Endothelial cell of hepatic sinusoid (primary cell): ENCODE data around the gene HECTD4.
"Not testable (repeated sequence)": the region's sequence is repeated elsewhere in the genome, so short reads cannot be mapped to it uniquely, and the experiment has no call there.

Source experiments
- in situ Hi-C: cut with HindIII; loops from 2 replicates; pipeline ENCODE4 v1.10.0; 2017; ENCODE audit warnings: low sequenced_read_pairs

HECTD4 gene

DNA sequence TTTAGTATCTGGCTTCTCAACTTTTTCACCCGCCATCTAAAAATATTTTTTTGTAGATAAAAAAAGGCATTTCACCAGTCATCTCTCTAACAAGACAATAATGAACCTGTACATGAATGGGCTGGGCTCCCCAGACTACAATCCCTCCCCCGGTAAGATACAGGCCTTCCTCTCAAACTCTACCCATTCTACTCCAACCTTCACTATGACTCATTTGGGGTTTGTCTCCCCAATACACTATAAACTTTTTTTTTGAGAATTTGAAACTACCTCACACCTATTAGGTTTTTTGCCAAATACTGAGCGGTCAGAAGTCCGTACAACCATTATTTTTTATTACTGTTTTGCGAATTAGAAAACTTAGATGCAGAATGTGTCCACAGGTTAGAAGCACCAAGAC, 26.4 kb upstream of the HECTD4 start:
- in situ Hi-C loops, result no loop called here

DNA sequence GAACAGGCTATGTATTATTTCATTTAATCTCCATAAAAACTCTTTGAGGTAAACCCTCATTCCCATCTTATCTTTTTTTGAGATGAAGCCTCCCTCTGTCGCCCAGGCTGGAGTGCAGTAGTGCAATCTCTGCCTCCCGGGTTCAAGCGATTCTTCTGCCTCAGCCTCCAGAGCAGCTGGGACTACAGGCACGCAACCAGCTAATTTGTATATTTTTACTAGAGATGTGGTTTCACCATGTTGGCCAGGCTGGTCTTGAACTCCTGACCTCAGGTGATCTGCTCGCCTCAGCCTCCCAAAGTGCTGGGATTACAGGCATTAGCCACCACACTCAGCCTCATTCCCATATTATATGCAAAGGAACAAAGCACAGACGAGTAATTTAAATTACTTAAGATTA, 25.5 kb upstream of the HECTD4 start:
- in situ Hi-C loops, result not testable (repeated sequence)

DNA sequence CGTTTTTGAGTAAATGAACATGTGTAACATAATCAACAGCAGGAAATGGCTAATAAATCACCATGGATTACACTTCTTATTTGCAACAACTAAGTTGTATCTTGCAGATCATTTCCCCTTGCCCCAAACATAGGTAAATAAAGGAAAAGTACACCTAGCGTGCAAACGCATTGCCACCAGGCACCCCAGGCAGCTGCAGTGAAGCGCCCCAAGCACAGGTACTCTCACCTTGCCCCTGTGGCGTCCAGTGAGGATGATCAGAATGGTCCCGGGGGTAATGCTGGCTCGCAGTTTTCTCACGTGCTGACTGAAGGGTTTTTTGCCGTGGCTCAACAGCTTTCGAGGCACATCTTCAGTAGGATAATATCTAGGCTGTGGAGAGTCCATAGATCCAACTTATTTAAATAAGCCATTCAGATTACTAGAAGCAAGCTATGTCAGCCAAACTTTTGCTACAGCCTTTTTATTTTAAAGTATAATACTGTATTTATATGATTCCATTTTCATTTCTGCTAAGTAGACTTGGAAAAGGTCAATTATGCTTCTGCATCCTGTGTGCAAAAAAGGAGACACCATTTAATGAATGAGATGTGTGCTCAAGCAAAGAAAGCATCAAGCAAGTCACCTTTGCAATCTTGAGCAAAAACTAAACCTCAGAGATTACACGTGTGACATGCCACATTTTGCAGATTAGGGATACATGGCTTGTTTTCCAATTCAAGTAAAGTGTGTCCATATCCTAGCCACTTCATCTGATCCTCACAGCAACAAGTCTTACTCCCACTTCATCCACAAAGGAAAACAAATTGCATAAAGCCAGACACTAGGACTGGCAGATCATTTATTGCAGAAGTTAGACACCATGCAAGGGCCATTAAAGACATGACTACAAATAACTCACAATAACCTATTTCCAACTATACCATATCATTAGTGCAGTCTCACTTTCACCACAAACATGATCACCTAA, 24.6 kb upstream of the HECTD4 start:
- in situ Hi-C loops, result no loop called here

DNA sequence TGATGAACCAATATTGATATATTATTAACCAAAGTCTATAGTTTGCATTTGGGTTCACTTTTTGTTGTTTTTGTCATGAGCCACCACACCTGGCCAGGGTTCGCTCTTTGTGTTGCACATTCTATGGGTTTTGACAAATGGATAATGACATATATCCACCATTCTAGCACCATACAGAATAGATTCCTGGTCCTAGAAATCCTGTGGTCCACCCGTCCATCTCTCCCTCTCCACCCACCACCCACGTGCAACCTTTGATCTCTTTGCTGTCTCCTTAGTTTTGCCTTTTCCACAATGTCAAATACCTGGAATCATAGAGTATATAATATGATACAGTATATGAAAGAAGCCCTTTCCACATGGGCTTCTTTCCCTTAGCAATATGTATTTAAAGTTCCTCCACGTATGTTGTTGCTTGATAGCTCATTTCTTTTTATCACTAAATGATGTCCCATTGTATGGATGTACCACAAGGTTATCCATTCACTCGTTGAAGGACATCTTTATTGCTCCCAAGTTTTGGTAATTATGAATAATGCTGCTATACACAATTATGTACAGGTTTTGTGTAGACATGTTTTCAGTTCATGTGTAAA, 19.8 kb upstream of the HECTD4 start:
- in situ Hi-C loops, result no loop called here

DNA sequence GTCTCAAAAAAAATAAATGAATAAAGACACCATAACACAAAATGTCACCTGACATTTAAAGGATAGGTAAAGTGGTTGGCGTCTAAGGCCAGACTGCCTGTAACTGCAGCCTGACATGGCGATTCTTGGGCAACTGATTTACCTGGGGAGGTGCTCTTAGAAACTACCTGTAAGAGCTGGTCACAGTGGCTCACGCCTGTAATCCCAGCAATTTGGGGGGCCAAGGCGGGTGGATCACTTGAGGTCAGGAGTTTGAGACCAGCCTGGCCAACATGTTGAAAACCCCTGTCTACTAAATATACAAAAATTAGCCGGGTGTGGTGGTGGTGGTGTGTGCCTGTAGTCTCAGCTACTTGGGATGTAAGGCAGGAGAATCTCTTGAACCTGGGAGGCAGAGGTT, 18.8 kb upstream of the HECTD4 start:
- in situ Hi-C loops, result no loop called here

DNA sequence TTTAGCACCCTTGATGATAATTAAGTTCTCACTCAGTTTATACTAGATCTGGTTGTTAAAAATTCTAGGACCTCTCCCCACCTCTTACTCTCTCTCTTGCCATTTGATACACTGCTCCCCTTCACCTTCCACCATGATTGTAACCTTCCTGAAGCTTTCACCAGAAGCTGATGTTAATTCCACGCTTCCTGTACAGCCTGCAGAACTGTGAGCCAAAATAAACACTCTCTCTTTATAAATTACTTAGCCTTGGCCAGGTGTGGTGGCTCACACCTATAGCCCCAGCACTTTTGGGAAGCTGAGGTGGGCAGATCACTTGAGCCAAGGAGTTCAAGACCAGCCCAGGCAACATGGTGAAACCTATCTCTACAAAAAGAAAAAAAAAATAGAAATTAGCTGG, 11.1 kb upstream of the HECTD4 start:
- in situ Hi-C loops, result no loop called here

DNA sequence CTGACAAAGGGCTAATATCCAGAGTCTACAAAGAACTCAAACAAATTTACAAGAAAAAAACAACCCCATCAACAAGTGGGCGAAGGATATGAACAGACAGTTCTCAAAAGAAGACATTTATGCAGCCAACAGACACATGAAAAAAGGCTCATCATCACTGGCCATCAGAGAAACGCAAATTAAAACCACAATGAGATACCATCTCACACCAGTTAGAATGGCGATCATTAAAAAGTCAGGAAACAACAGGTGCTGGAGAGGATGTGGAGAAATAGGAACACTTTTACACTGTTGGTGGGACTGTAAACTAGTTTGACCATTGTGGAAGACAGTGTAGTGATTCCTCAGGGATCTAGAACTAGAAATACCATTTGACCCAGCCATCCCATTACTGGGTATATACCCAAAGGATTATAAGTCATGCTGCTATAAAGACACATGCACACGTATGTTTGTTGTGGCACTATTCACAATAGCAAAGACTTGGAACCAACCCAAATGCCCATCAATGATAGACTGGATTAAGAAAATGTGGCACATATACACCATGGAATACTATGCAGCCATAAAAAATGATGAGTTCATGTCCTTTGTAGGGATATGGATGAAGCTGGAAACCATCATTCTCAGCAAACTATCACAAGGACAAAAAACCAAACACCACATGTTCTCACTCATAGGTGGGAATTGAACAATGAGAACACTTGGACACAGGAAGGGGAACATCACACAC, 7.9 kb upstream of the HECTD4 start:
- in situ Hi-C loops, result not testable (repeated sequence)

DNA sequence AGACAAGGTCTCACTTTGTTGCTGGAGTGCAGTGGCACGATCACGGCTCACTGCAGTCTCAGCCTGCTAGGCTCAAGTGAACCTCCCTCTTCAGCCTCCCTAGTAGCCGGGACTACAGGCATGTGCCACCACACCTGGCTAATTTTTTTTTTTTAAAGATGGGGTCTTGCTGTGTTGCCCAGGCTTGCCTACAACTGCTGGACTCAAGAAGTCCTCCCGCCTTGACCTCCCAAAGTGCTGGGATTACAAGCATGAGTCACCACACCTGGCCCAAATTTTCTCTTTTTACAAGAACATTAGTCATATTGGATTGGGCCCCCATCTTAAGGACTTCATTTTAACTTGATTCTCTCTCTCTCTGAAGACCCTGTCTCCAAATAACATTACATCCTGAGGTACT, 7.0 kb upstream of the HECTD4 start:
- in situ Hi-C loops, result no loop called here

DNA sequence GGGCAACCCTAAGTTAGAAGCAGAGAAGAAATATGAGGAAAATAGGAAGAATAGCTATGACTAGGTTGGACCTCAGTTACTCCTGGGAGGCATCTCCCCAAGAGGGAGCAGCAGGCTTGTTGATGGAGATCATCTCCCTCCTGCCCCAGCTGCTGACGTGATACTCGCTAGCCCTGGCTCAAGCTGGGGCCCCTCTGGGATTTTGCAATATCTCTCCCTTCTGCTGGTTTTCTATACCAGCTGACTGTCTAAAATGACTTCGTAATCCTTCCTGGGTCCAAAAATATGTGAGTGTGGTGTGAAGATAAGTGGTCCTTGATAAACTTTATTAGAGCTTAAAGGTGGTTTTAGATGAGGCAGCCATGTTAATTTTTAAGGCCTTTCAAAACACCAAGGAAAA, 4.5 kb upstream of the HECTD4 start:
- in situ Hi-C loops, result no loop called here

DNA sequence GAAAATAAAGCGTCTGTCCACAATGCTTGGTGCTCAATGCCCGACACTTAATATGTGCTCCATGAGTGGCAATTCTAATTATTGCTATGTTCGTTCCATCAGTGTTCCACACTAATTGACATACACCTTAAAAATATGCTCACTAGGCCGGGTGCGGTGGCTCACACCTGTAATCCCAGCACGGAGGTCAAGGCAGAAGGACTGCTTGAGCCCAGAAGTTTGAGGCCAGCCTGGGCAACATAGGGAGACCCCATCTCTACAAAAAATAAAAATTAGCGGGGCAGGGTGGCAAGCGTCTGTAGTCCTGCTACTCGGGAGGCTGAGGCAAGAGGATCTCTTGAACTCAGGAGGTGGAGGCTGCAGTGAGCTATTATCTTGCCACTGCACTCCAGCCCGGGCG, 635 bp upstream of the HECTD4 start:
- in situ Hi-C loops, result no loop called here

DNA sequence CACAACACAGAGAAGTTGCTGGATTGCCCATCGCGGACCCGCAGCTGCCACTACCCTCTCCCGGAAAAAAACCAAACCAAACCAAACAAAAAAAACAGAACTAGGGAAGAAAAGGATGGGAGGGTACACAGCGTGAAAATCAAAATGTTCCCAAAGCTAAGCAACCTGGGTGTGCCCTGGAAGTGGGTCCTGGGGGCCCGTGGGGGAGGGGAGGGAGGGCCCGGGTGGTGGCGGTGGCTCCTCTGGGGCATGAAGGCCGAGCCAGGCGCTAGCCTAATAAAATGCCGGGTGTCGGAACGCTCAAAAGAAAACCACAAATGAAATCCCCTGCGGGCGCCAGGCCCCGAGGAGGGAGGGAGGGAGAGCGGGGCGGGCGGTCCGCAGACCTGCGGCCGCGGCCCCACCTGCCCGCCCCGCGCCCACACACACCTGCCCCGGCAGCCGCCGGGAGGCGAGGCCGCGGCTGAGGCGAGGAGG, 787 bp downstream of the HECTD4 start:
- in situ Hi-C loops, result no loop called here

DNA sequence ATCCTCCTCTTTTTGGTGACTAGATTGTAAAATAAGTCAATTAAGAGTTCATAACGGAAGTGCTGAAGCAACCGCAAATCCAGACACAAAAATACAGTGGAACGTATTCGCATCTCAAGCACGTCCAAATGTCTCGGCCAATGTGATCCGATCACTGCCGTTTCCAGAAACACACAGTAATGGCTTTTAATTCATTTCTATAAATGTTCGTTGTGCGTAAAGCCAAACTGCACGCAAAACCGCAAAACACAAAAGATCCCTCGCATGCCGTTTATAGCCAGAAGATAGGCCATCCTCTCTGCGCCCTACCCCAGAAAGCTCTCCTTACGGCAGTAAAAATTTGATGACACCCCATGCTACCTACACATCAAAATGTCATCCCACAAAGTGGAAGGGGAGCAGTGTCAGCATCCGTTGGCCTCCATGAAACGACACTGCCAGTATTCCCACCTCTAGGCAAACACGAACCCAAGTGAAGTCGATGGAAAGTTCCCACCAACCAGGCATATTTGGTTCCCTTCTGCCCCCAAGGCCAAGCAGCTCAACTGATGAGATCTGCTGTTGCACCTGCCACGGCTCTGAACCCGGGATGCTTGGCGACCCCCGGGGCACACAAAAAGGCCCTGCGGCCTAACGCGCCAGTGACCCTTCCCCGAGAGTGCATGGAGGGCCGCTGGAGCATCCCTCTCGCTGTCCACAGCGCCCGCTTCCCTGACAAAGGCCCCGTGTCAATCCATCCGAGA, 1.4 kb downstream of the HECTD4 start:
- in situ Hi-C loops, result no loop called here

DNA sequence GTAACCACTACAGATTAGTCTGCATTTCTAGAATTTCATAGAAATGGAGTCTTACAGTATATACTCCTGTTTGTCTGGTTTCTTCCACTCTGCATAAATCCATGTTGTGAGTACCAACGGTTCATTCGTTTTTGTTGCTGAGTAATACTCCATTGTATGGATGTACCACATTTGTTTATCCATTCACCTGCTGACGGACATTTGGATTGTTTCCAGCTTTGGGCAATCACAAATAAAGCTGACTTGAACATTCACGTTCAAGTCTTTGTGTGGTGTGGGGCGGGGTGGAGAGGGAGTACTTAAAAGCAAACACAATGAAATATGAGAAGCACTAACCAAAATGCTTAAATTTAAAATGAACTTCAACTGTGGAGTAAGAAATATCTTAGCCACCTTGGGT, 7.1 kb downstream of the HECTD4 start:
- in situ Hi-C loops, result no loop called here

DNA sequence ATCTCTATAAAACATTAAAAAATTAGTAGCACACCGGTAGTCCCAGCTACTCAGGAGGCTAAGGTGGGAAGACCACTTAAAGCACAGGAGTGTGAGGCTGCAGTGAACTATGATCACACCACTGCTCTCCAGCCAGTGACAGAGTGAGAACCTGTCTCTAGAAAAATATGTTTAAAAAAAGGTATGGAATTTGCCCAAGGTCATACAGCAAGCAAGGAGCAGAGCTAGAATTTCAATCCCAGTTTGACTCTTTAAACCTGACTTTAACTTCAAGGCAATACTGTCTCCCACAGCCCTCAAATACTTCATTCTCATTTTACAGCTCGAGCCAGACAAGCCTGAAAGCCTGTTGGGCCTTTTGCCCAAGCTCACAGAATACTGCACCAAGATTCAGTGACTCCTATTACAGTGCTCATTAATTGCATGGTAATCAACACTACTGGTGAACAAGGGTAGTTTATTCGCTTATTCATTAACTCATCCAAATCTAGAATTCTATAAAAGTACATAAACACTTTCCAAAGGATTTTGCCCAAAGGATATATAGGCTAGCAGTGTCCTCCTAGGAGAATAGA, 8.0 kb downstream of the HECTD4 start:
- in situ Hi-C loops, result no loop called here

DNA sequence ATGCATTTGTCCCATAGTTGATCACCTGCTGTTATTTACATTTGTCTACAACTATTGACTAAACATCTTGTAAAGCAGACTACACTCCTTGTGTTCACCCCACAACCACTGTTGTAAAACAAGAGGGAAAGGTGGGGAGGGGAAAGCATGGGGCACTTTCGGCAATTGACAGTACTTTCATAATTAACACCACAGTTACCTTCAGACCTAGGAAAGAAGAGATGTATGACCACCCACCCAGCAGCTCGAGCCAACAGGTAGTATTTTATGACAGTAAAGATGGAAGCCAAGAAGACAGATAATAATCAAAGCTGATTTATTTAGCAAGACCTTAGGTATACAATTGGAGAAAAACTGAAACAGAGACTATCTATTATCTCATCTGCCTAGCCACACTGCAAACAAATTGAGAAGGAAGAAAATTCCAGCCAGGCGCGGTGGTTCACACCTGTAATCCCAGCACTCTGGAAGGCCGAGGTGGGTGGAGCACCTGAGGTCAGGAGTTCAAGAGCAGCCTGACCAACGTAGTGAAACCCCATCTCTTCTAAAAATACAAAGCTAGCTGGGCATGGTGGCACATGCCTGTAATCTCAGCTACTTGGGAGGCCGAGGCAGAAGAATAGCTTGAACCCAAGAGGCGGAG, 11.2 kb downstream of the HECTD4 start:
- in situ Hi-C loops, result no loop called here

DNA sequence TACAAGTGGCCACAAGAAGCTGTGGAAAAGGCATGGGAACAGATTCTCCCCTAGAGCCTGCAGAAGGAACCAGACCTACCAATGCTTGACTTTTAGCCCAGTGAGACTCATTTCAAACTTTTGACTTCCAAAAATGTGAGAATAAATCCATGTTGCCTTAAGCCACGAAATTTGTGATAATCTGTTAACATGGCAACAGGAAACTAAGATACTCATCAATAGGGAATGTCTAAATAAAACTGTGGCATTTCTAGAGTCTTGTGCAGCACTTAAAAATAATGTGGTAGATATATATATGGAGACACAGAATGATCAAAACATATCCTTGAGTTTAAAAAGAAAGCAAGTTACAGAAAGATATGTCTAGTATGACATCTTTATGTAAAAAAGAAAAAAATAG, 12.0 kb downstream of the HECTD4 start:
- in situ Hi-C loops, result no loop called here

DNA sequence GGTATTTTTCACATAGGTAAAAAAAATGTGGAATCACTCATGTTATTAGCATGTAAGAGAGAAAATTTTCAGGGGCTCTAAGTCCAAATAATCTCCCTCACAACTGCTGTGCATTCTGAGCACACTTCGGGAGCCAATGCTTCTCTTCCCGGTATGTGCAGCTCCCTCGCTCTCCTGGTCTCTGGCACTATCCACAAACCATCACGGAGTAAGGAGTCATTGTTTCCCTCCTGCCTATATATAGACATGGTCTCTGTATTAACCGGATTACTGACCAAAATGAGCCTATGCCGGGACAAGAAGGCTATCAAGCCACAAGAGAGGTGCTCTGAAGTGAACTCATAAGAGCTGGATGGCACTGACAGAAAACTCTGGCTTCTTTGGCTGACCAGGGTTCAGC, 13.4 kb downstream of the HECTD4 start:
- in situ Hi-C loops, result no loop called here

DNA sequence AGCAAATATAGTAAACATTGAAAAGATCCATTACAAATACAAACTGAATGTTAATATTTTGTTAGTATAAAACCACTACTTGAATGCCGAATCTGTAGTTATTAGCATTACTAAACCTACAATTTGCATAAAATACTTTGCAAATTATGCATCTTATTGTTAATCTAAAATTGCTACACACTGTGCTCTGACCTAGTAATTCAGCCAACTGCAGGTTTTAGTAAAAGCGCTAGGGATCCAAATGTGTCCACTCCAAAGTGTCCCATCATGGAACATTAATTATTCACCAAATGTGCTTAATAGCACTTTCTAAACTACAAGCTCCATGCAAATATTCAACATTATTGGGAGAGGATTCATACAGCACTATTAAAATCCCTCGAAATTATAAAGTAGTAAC, 14.3 kb downstream of the HECTD4 start:
- in situ Hi-C loops, result no loop called here

DNA sequence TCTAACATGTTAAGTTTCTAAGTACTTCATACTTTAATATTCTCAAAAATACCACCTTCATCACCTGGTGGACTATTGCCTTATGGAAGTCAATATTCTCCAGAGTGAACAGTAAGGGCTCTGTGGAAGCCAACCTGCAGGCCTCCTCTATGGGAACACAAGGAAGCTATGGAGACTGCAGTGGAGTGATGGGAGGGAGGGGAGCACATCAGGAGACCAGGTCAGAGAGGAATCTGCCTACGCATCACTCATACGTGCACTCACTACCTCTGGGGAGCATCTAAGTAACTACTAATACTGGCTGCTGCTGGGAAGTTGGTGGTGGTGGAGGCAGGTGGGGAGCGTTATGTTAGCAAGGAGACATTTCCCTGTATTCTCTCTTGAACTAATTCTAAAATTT, 19.9 kb downstream of the HECTD4 start:
- in situ Hi-C loops, result no loop called here

DNA sequence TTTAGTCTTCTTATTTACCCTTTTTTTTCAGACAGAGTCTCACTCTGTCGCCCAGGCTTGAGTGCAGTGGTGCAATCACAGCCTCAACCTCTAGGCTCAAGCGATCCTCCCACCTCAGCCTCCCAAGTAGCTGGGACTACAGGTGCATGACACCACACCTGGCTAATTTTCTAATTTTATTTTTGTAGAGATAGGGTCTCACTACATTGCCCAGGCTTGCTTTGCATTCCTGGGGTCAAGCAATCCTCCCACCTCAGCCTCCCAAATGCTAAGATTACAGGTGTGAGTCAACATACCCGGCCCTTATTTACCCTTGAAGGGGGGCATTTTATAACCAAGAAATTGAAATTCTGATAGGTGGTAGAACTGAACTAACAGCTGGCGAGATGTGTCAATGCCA, 21.0 kb downstream of the HECTD4 start:
- in situ Hi-C loops, result no loop called here
